Lower lobe of right lung (tissue), 2 donors: ENCODE measurements around the gene RRBP1. TPM values are rescaled to one million over a fixed set of nuclear protein-coding genes. Genes with fewer than 3 reads are reported as not detected.
"Not testable (repeated sequence)": the region's sequence is repeated elsewhere in the genome, so short reads cannot be mapped to it uniquely, and the experiment has no call there.

Experiments
- ATAC-seq, 2 donors: fragments of 200-7000 bp; cut with Tn5 transposase; one replicate each; pipeline ENCODE4 v1.9.1; 2020 to 2022; ENCODE audit warnings: mild to moderate bottlenecking in 2 of 2, moderate library complexity in 2 of 2
- DNase-seq: peaks from one replicate; pipeline ENCODE4 v3.0.0-alpha.2; 2020
- H3K27ac ChIP-seq: fragments of 200-600 bp; one replicate; pipeline ENCODE4 v1.8.0; 2022
- H3K27me3 ChIP-seq: fragments of 200-600 bp; one replicate; pipeline ENCODE4 v1.8.0; 2022; ENCODE audit warnings: low read depth
- H3K36me3 ChIP-seq: fragments of 200-600 bp; one replicate; pipeline ENCODE4 v1.8.0; 2022; ENCODE audit warnings: mild to moderate bottlenecking
- H3K4me1 ChIP-seq: fragments of 200-600 bp; one replicate; pipeline ENCODE4 v1.8.0; 2022
- H3K4me3 ChIP-seq: fragments of 200-600 bp; one replicate; pipeline ENCODE4 v1.8.0; 2022; ENCODE audit warnings: mild to moderate bottlenecking
- H3K9me3 ChIP-seq: fragments of 200-600 bp; one replicate; pipeline ENCODE4 v1.8.0; 2022
- intact Hi-C: fragments of 100-400 bp; cut with DNase I; formaldehyde crosslinking; loops from one replicate; pipeline ENCODE4 v1.11.0; 2022
- total RNA-seq: library from RNA; stranded (reverse); fragmentation: NEBNext Ultra II Directional; extraction: Animal tissue kit (Norgen Biotek cat#: 25700); gene quantifications from one replicate; pipeline ENCODE4 v1.2.1, GENCODE V29; 2021
- TF ChIP-seq, protein P1 (sequence below): fragments of 200-600 bp; IDR thresholded peaks from one replicate; pipeline ENCODE4 v1.8.0; 2022; ENCODE audit warnings: antibody characterized with exemption, mild to moderate bottlenecking
- donor health status: DM: no; HTN: yes; CAD: no; lungs with severe emphysema.

The RRBP1 gene
- total RNA-seq, 1 donor from 2014 or later = 138 TPM

DNA sequence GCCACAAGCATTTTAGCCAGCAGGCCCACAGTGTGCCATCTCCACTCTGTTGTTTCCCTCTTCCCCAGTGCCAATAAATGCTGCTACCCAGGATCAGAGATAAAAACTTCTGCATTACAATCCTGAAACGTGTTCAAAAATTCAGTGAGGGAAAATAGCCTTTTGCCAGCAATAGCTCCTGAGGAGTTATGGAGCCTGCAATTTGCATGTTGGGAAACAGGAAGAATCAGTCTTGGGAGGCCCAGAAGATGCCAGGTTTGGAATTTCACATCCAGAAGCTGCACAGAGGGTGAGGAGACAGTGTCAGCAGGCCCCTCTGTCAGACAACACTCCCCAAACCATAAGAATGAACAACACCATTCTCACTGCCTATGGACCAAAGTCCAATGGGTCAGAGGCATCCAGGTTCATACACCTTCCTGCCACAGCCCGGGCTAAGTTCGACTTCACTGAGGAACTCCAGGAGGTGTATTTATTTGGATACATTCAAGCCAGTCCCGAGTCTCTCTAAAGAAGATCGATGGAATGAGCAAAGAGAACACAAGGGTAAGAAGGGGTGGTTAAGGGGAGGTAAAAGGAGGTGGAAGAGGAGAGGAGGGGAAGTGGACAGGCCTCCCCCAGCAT lies 20.8 kb downstream of the RRBP1 start:
- intact Hi-C loops = no loop called here
- no peaks in the 10 kb centered on the region for H3K9me3 ChIP-seq

DNA sequence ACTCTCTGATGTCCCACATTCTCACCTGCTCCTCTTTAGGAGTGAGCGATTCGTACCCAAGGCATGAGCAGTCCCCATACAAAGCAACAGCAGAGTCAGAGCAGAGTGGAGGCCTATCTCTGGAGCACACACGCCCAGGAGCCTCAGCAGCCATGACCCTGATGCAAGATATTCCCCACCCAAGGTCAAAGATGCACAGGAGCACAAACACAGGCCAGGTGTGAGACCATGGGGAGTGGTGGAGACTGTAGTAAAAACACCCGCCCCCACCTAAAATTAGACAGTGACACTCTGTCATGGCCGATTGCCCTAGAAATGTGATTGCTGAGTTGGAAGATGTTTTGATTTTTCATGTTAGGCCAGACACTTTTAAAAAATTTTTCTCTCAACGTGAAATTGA lies 21.4 kb downstream of the RRBP1 start:
- H3K9me3 ChIP-seq = no peaks in the 10 kb centered on the region
- intact Hi-C loops = no loop called here
- H3K36me3 ChIP-seq = peaks cover 33% of the 10 kb centered on the region
- DNase-seq (no peak), ATAC-seq (no peak)
- H3K27ac ChIP-seq = no peak overlapping the region
- H3K4me3 ChIP-seq = no peak overlapping the region
- H3K27me3 ChIP-seq = no peaks in the 10 kb centered on the region
- peaks cover 22% of the 10 kb centered on the region for H3K4me1 ChIP-seq
- TF ChIP-seq, protein P1, sequence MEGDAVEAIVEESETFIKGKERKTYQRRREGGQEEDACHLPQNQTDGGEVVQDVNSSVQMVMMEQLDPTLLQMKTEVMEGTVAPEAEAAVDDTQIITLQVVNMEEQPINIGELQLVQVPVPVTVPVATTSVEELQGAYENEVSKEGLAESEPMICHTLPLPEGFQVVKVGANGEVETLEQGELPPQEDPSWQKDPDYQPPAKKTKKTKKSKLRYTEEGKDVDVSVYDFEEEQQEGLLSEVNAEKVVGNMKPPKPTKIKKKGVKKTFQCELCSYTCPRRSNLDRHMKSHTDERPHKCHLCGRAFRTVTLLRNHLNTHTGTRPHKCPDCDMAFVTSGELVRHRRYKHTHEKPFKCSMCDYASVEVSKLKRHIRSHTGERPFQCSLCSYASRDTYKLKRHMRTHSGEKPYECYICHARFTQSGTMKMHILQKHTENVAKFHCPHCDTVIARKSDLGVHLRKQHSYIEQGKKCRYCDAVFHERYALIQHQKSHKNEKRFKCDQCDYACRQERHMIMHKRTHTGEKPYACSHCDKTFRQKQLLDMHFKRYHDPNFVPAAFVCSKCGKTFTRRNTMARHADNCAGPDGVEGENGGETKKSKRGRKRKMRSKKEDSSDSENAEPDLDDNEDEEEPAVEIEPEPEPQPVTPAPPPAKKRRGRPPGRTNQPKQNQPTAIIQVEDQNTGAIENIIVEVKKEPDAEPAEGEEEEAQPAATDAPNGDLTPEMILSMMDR = no peak

More for the DNA sequence above, 20.8 kb downstream of the RRBP1 start:
- Histone ChIP-seq H3K4me1 (peaks cover 25% of the 10 kb centered on the region), H3K27me3 (no peaks in the 10 kb centered on the region), H3K27ac (no peak overlapping the region), H3K36me3 (peaks cover 28% of the 10 kb centered on the region), H3K4me3 (no peak overlapping the region)
- DNase-seq = no peak
- TF ChIP-seq, protein P1 = no peak
- no peak for ATAC-seq

DNA sequence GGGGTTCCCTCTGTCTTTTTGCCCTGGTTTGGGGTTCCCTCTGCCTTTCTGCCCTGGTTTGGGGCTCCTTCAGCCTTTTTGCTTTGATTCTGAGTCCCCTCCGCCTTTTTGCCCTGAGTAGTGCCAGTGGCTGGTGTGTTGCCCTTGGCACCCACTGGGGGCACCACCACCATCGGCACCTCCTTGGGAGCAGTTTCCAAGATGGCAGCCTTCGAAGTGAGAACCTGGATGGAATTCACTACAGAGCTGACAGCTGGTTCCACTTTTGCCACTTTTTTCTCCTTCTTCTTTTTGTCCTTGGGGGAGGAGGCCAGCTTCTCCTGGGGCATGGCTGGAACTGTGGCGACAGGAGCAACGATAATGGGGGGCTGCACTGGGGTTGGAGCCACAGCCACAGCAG lies 22.2 kb downstream of the RRBP1 start:
- peaks cover 37% of the 10 kb centered on the region for H3K36me3 ChIP-seq
- TF ChIP-seq, protein P1 = no peak
- no peaks in the 10 kb centered on the region for H3K27me3 ChIP-seq
- H3K4me3 ChIP-seq = no peak overlapping the region
- DNase-seq (no peak), ATAC-seq (no peak)
- intact Hi-C loops = loop anchor here (10.0 kb wide), 1 partner anchor 235 kb away; no protein-coding TSS in a partner anchor
- no peaks in the 10 kb centered on the region for H3K9me3 ChIP-seq
- H3K27ac ChIP-seq = no peak overlapping the region
- H3K4me1 ChIP-seq = peaks cover 21% of the 10 kb centered on the region

DNA sequence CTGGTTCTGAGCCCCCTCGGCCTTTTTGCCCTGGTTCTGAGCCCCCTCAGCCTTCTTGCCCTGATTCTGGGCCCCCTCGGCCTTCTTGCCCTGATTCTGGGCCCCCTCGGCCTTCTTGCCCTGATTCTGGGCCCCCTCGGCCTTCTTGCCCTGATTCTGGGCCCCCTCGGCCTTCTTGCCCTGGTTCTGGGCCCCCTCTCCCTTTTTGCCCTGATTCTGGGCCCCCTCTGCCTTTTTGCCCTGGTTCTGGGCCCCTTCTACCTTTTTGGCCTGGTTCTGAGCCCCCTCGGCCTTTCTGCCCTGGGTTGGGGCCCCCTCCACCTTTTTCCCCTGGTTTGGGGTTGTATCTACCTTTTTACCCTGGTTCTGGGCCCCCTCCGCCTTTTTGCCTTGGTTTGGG lies 22.7 kb downstream of the RRBP1 start:
- not testable (repeated sequence) for H3K27ac ChIP-seq, H3K9me3 ChIP-seq, H3K27me3 ChIP-seq, H3K4me3 ChIP-seq, DNase-seq, ATAC-seq
- Histone ChIP-seq H3K36me3 (peaks cover 41% of the 10 kb centered on the region), H3K4me1 (peaks cover 18% of the 10 kb centered on the region)
- intact Hi-C loops = loop anchor here (10.0 kb wide), 1 partner anchor 235 kb away; no protein-coding TSS in a partner anchor

DNA sequence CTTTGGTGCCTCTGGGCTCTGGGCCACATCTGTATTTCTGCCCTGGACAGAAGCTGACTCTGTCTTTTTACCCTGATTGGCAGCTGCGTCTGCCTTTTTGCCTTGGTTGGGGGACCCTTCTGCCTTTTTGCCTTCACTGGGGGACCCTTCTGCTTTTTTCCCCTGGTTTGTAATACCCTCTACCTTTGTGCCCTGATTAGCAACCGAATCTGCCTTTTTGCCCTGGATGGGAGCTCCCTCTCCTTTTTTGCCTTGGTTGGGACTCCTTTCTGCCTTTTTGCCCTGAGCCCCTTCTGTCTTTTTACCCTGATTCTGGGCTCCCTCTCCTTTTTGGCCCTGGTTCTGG lies 23.4 kb downstream of the RRBP1 start:
- H3K36me3 ChIP-seq = peaks cover 47% of the 10 kb centered on the region
- H3K27me3 ChIP-seq = no peaks in the 10 kb centered on the region
- no peaks in the 10 kb centered on the region for H3K9me3 ChIP-seq
- DNase-seq (no peak), ATAC-seq (no peak)
- intact Hi-C loops = loop anchor here (10.0 kb wide), 1 partner anchor 236 kb away; no protein-coding TSS in a partner anchor
- no peak overlapping the region for H3K4me3 ChIP-seq
- H3K27ac ChIP-seq = no peak overlapping the region
- TF ChIP-seq, protein P1 = no peak
- peaks cover 18% of the 10 kb centered on the region for H3K4me1 ChIP-seq

DNA sequence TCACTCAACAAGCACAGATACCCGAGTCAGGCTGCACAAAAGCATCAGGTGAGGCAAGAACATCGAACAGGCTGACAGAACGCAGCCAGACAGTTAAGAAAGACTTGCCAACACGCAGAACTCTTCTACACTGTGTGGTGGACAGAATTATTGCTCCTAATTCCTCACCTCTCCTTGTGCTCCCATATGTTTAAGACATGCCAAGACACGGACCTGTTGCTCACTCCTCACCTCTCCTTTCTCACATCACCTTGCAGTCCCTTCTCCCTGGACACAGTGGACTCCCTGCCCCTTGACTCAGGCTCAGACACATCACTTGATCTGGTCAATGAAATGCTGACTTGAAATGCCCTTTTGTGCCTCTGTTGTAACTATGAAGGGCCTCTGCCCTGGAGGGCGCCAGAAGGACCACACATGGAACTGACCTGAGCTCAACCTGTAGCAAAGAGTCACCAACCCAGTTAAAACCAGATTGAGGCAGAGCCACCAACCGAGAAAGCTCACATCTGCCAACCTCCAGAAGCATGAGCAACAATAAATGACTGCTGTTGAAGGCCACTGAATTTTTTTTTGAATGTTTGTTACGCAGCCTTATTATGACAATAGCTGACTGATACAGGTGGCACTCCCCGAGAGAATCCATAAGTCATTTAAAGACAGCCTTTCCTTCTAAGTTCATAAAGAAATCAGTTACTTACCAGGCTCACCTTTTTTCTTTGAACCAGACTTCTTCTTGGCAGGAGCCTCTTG lies 24.0 kb downstream of the RRBP1 start:
- peaks cover 47% of the 10 kb centered on the region for H3K36me3 ChIP-seq
- DNase-seq (no peak), ATAC-seq (no peak)
- H3K4me1 ChIP-seq = peaks cover 18% of the 10 kb centered on the region
- no peaks in the 10 kb centered on the region for H3K9me3 ChIP-seq
- no peak overlapping the region for H3K27ac ChIP-seq
- H3K27me3 ChIP-seq = no peaks in the 10 kb centered on the region
- TF ChIP-seq, protein P1 = no peak
- intact Hi-C loops = loop anchor here (10.0 kb wide), 1 partner anchor 237 kb away; no protein-coding TSS in a partner anchor
- H3K4me3 ChIP-seq = no peak overlapping the region
